GM18907 (cell line): ENCODE measurements around the gene SULT4A1.
"Not testable (repeated sequence)": the region's sequence is repeated elsewhere in the genome, so short reads cannot be mapped to it uniquely, and the experiment has no call there.

ENCODE experiments used
- ATAC-seq: cut with Tn5 transposase; IDR thresholded peaks from one replicate; pipeline ENCODE4 v1.9.1; 2021; ENCODE audit warnings: mild to moderate bottlenecking, moderate library complexity; ENCODE audit not compliant: unreplicated experiment

The SULT4A1 gene

GRCh38 chr22:43887391-43887790 is 25.1 kb upstream of the SULT4A1 start:
- ATAC-seq = no peak

GRCh38 chr22:43886231-43886630 is 23.9 kb upstream of the SULT4A1 start:
- no peak for ATAC-seq

GRCh38 chr22:43885786-43886185 is 23.5 kb upstream of the SULT4A1 start:
- ATAC-seq = no peak

- ATAC-seq = no peak
Observed at GRCh38 chr22:43885319-43885671, 23.0 kb upstream of the SULT4A1 start.

DNA sequence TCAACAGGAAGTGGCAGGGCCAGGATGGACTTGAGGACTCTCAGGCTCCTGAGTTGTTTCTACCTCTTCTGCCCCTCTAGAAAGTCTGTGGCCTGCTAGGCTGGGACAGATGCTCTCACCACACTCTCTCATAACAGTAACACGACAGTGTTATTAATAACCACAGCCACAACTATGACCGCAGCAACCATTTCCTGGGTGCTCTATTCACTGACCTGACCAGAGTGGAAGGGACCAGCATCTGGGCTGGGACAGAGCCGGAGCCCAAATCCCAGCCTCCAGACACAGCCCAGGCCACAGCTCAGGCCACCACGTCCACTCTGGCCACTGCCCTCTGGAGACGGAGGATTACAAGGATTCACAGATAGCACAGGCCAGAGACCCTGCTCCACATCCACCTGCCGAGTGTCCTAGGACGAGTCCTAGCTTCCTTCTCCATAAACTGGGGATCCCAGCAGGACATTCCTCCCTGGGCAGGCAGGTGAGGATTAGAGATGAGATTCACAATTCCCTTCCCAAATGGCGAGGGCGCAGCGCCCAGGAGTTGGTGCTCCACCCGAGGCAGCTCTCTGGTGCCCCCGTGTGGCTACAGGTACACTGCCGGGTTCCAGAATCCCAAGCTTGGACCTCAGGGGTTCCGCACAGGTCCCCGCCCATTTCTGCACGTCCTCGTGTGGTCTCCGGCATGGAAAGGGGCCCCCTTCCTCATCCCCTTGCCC is 22.4 kb upstream of the SULT4A1 start:
- peak; percentile 53 for ATAC-seq

DNA sequence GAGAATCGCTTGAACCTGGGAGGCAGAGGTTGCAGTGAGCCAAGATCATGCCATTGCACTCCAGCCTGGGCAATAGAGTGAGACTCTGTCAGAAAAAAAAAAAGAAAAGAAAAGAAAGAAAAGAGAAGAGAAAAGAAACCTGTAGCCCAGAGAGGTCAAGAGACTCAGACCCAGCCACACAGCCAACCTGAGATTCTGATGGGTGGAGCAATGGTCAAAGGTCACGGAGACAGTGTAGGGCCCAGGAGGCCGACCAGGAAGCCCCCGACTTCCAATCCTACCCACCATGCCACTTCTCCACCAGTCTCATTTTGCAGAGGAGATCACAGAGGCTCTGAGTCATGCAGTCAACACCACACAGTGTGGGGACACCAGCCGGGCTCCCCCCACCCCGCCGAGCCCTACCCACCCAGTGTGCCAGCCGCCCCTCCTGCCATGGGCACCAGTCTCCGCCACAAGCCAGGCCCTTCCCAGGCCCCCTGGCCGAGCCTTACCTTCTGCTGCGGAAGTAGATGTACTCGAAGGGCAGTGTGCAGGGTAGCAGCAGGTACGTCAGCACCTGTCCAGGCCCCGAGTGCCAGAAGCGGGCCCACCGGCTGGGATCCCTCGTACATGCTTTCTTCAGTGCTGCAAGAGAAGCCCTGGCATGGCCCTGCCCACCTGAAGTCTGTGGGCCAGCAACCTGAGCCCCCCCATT is 21.6 kb upstream of the SULT4A1 start:
- ATAC-seq = no peak

DNA sequence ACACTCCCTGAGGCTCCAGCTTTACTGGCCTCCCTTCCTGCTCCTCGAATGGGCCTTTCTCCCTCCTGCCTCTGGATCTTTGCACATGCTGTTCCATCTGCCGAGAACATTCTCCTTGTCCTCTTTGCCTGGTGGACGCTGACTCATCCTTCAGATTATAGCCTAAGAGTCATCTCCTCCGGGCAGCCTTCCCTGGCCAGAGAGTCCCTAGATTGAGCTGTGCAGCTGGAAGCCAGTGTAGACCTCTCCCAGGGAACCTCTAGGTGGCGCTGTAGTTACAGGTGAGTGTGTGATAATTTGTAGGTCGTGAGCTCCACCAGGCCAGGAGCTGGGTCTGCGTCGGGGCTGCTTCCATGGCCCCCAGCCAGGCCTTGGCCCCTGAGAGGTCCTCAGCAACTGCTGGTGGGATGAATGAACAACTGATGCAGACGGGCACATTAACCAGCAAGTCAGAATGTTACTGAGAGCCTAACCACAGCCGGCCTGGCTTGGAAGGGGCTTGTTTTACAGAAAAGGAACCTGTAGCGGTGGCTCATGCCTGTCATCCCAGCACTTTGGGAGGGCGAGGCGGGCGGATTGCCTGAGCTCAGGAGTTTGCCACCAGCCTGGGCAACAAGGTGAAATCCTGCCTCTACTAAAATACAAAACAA is 20.8 kb upstream of the SULT4A1 start:
- ATAC-seq = no peak

DNA sequence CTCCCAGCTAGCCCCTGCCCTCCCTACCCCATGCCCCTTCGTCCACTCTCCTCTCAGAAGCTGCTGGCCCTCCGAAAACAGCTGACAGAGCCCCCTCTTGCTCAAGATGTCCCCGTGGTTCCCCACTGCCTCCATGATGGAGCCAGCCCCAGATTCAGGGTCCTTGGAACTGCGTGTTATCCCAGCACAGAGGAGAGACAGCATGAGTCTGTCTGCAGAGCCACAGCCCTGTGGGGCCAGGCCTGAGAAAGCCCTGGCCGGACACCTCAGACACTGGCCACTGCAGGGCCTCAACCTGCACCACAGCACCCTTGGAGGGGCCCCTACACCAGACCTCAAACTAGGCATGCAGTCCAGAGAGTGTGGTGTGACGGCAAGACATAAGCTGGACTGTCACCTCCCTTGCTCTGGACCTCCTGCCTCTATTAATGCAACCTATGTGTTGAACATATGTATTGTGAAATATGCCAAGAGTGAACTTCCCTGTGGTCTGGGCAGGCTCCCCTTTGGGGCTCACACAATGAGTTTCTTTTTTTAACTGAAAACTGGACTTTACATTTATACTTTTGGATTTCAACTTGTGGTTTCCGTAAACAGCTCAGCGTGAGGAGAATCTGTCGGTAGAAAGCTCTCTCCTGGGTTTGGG is 19.9 kb upstream of the SULT4A1 start:
- no peak for ATAC-seq

GRCh38 chr22:43881091-43882061 is 19.1 kb upstream of the SULT4A1 start:
- ATAC-seq = no peak

DNA sequence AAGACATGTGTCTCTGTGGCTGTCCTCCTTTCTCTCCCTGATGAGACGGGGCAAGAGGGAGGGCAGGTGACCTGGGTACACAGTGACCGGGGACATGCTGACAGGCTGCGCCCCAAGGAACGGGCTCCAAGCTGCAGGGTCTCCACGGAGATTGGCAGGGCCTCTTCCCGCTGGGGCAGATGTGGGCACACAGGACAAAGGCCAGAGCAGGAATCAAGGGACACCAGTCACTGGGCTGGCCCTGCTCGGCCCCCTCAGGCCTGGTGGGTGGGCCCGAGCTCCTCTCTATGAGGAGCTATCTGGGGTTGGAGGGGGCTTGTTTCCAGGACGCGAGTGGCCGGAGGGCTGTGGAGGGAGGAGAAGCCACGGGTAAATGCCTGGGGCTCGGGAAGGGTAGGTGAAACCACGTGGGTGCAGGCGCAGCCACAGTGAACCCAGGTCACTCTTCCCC is 18.3 kb upstream of the SULT4A1 start:
- ATAC-seq = no peak

DNA sequence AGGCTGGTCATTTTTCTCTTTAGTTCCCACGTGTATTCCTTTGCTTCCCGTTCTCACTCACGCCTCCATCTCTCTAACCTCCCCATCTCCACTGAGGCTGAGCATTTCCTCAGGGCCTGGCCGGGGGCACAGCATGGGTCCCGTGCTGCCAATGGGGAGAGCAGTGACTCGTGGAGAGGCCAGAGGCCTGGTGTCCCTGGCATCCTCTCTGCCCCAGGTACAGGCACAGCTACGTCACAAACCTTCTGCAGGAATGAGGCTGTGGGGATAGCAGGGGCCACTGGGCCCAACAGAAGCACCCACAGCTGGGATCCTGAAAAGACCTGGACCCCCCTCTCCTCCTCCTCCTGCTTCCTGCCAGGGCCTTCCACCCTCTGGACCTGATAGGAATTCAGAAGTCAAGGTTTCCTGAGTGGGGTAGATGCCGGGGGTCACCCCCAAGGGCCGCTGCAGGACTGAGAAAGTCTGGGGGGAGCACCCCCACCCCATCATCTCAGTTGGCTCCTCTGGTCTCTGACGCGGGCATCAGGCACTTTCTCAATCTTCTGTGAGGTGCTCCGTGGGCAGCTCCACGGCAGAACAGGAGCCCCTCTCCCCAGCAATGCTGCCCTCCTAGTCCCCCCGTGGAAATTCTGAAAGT is 17.7 kb upstream of the SULT4A1 start:
- no peak for ATAC-seq

- no peak for ATAC-seq
Observed at GRCh38 chr22:43878831-43879550, 16.7 kb upstream of the SULT4A1 start.

- no peak for ATAC-seq
Observed at GRCh38 chr22:43878079-43878795, 15.9 kb upstream of the SULT4A1 start.

DNA sequence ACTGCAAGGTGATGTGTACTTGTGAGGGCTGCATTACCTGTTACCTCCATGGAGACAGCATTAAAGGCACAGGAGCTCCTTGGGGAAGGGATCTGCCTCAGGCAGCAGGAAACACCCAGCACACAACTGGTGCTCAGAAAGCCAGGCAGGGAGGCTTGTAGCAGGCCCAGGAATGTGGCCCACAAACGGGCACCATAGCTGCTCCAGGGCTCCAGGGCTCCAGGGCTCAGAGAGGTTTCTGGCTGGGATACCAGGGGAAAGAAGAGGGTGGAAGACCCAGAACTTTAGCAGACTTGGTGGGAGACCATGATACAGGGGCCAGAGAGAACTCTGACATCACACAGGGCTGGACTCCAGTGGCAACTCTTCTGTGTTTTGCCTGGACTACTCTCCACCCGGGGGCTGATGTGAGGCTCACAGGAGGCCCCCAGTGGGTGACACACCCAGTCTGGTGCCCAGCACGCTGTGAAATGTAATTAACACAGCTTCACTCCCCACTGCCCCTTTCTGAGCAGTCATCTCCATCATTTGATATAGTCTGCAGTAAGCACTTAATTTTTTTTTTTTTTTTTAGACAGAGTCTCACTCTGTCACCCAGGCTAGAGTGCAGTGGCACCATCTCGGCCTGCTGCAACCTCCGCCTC is 14.7 kb upstream of the SULT4A1 start:
- no peak for ATAC-seq

GRCh38 chr22:43869799-43870198 is 7.5 kb upstream of the SULT4A1 start:
- no peak for ATAC-seq

DNA sequence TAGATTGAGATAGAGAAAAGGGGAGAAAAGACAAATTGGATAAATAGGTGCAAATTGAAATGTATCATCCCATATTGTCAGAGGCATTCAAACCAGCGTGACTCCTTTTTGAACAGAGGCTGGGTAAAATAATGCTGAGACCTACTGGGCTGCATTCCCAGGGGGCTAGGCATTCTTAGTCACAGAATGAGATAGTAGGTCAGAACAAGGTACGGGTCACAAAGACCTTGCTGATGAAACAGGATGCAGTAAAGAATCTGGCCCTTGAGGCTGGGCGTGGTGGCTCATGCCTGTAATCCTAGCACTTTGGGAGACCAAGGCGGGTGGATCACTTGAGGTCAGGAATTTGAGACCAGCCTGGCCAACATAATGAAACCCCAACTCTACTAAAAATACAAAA is 6.7 kb upstream of the SULT4A1 start:
- not testable (repeated sequence) for ATAC-seq

DNA sequence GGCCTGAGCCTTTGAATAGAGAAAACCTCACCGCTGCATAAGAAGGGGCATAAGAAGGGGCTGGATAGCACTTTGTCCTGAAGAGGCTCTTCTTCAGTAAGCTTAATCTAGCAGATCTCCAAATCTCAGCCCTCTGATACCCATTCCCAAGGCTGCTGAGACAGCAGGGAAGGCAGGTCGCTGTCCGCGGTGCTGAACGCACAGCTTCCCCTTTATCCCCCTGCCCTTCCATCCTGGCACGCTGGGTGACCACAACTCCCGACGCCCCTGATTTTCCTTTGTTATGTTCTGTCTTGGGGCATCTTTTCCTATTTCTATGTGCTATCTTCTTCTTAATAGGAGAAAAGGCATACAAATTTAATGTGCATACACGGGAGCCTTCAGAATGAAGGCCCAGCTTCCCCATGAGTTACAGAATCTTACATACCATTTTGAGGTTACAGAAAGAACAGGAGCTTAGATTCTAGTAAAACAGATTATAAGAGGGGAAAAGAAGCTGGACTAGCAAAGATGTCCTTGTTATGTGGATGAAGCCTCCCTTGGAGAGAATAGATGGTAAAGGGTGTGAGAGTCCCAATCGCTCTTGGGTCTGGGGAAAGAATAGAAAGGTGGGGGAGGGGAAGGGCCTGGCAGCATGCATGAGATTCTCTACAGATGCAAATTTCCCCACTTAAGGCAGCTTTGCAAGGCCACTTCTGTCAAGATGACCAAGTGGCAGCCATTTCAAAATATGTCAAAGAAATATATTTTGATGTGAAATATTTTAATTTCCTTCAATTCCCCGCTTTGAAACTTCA is 5.7 kb upstream of the SULT4A1 start:
- no peak for ATAC-seq

- no peak for ATAC-seq
Observed at GRCh38 chr22:43862882-43863202, 529 bp upstream of the SULT4A1 start.
